Esophagus squamous epithelium (tissue), 5 donors: ENCODE data around the gene OR8H1. TPM values are rescaled to one million over a fixed set of nuclear protein-coding genes. Genes with fewer than 3 reads are reported as not detected.

Experiments used
- DNase-seq: peaks from one replicate; lab custom pipeline; 2025; lab: John Stamatoyannopoulos, UW
- H3K27ac ChIP-seq, 4 donors: fragments of 200-600 bp; sonication (generic); one replicate each; pipeline ENCODE4 v1.5.1; 2016 to 2019; ENCODE audit warnings: mild to moderate bottlenecking in 1 of 4
- H3K27me3 ChIP-seq, 4 donors: fragments of 200-600 bp; sonication (generic); 1 replicate in 3 of 4; 2 replicates in 1 of 4; pipeline versions ENCODE4 v1.5.1 to v1.6.0; 2017 to 2021; ENCODE audit warnings: antibody characterized with exemption in 1 of 4
- H3K36me3 ChIP-seq, 3 donors: fragments of 200-600 bp; sonication (generic); one replicate each; pipeline ENCODE4 v1.5.1; 2016 to 2019
- H3K4me1 ChIP-seq, 3 donors: fragments of 200-600 bp; sonication (generic); one replicate each; pipeline ENCODE4 v1.5.1; 2017 to 2019
- H3K4me3 ChIP-seq, 4 donors: fragments of 200-600 bp; sonication (generic); 1 replicate in 3 of 4; 2 replicates in 1 of 4; pipeline ENCODE4 v1.5.1; 2016 to 2019; ENCODE audit warnings: mild to moderate bottlenecking in 2 of 4, moderate library complexity in 1 of 4
- H3K9me3 ChIP-seq, 3 donors: fragments of 200-600 bp; sonication (generic); one replicate each; pipeline ENCODE4 v1.5.1; 2016 to 2019
- CTCF ChIP-seq, 6 experiments: fragments of 450-650 bp in 4 of 6; fragments of 200-600 bp in 2 of 6; sonication (generic) in 2 of 6; IDR thresholded peaks; one replicate each; pipeline ENCODE4 v1.5.1; 2016 to 2019; ENCODE audit warnings: antibody characterized with exemption in 6 of 6, mild to moderate bottlenecking in 4 of 6, moderate library complexity in 4 of 6
- POLR2A ChIP-seq, 4 donors: fragments of 450-650 bp; IDR thresholded peaks; one replicate each; pipeline ENCODE4 v1.6.1; 2017; ENCODE audit warnings: antibody characterized with exemption in 4 of 4, mild to moderate bottlenecking in 4 of 4, moderate library complexity in 3 of 4
- WGBS, 2 donors: methylation state at CpG; one replicate each; pipeline ENCODE4 v1.1.5; 2018; 5-methylcytosine and 5-hydroxymethylcytosine counted together
- intact Hi-C: fragments of 100-400 bp; cut with DNase I; formaldehyde crosslinking; loops from one replicate; pipeline ENCODE4 v1.15.0; 2022
- total RNA-seq, 4 donors: library from RNA; depleted of rRNA; stranded (reverse); fragments of >200 nt; gene quantifications; one replicate each; pipeline ENCODE4 v1.1.0, GENCODE V29; 2016
- donor health status: DM: yes; HTN: yes; CAD: no.

OR8H1 gene
- total RNA-seq = not detected

- 40 to 45% methylated on average over 2 of the region's 2 CpGs for WGBS, 2 donors
- Histone ChIP-seq H3K36me3 (no peaks in the 10 kb centered on the region), H3K9me3 (no peaks in the 10 kb centered on the region), H3K4me1 (no peaks in the 10 kb centered on the region), H3K4me3 (no peak within 1 kb of the TSS), H3K27me3 (no peaks in the 10 kb centered on the region), H3K27ac (no peak within 1 kb of the TSS)
- TF ChIP-seq CTCF (IDR thresholded peaks at IDR 0.05) (no peak), POLR2A (IDR thresholded peaks at IDR 0.05) (no peak)
- DNase-seq = no peak
- intact Hi-C loops = no loop called here
Measured at GRCh38 chr11:56292154-56292553, at the start of gene OR8H1. Gene OR8H1, minus strand, starts transcription at chr11:56292254. Its CDS starts 1,192 bp downstream, at chr11:56291062.

GRCh38 chr11:56340289-56340688, 48.2 kb upstream of the OR8H1 start:
- H3K27me3 ChIP-seq = no peaks in the 10 kb centered on the region
- H3K36me3 ChIP-seq = no peaks in the 10 kb centered on the region
- intact Hi-C loops = no loop called here
- peaks cover 0 to 8% (median 0%) of the 10 kb centered on the region in 3 donors for H3K9me3 ChIP-seq
- no peak for DNase-seq
- TF ChIP-seq POLR2A (IDR thresholded peaks at IDR 0.05) (no peak), CTCF (IDR thresholded peaks at IDR 0.05) (no peak)
- H3K4me1 ChIP-seq = no peaks in the 10 kb centered on the region
- H3K27ac ChIP-seq = no peak overlapping the region
- no peak overlapping the region for H3K4me3 ChIP-seq

- no peak for TF ChIP-seq POLR2A (IDR thresholded peaks at IDR 0.05)
- no peak for TF ChIP-seq CTCF (IDR thresholded peaks at IDR 0.05)
- Histone ChIP-seq H3K4me3 (no peak overlapping the region), H3K36me3 (no peaks in the 10 kb centered on the region), H3K27ac (no peak overlapping the region), H3K9me3 (peaks cover 0 to 20% (median 0%) of the 10 kb centered on the region in 3 donors), H3K27me3 (no peaks in the 10 kb centered on the region), H3K4me1 (no peaks in the 10 kb centered on the region)
- WGBS, 2 donors = 61 to 62% methylated on average over 3 of the region's 3 CpGs
- intact Hi-C loops = no loop called here
- DNase-seq = no peak
Measured at GRCh38 chr11:56333156-56333555, 41.1 kb upstream of the OR8H1 start.

- H3K27ac ChIP-seq = no peak overlapping the region
- intact Hi-C loops = no loop called here
- H3K27me3 ChIP-seq = no peaks in the 10 kb centered on the region
- peaks cover 0 to 16% (median 0%) of the 10 kb centered on the region in 3 donors for H3K9me3 ChIP-seq
- DNase-seq = no peak
- TF ChIP-seq POLR2A (IDR thresholded peaks at IDR 0.05) = no peak
- TF ChIP-seq CTCF (IDR thresholded peaks at IDR 0.05) = no peak
- H3K36me3 ChIP-seq = no peaks in the 10 kb centered on the region
- 85 to 100% methylated on average over 8 to 9 of the region's 34 CpGs for WGBS, 2 donors
- no peaks in the 10 kb centered on the region for H3K4me1 ChIP-seq
- no peak overlapping the region for H3K4me3 ChIP-seq
Measured at GRCh38 chr11:56331861-56332491, 39.9 kb upstream of the OR8H1 start.

- Histone ChIP-seq H3K4me3 (no peak within 1 kb of the TSS), H3K4me1 (no peaks in the 10 kb centered on the region), H3K36me3 (no peaks in the 10 kb centered on the region), H3K27me3 (no peaks in the 10 kb centered on the region), H3K27ac (no peak within 1 kb of the TSS), H3K9me3 (peaks cover 0 to 15% (median 0%) of the 10 kb centered on the region in 3 donors)
- intact Hi-C loops = no loop called here
- TF ChIP-seq CTCF (IDR thresholded peaks at IDR 0.05) (no peak), POLR2A (IDR thresholded peaks at IDR 0.05) (no peak)
- DNase-seq = no peak
Measured at GRCh38 chr11:56314844-56315243, 22.8 kb upstream of the OR8H1 start, which contains the start of gene OR8K3. Gene OR8K3, plus strand, starts transcription at chr11:56315144. Its CDS starts 3,163 bp downstream, at chr11:56318307.
